Measurements from ENCODE around the gene MFSD2B. TPM values are rescaled to one million over a fixed set of nuclear protein-coding genes. Genes with fewer than 3 reads are reported as not detected.

Gene MFSD2B
- total RNA-seq, 1 donor from 2014 or later, result 0.38 TPM

GRCh38 chr2:23993736-23994269, 16.1 kb upstream of the MFSD2B start:
- Histone ChIP-seq H3K4me1 (no peaks in the 10 kb centered on the region), H3K36me3 (peaks cover 6% of the 10 kb centered on the region), H3K9me3 (no peaks in the 10 kb centered on the region), H3K27me3 (ENCODE audit: low read depth) (no peaks in the 10 kb centered on the region), H3K4me3 (no peak overlapping the region), H3K27ac (no peak overlapping the region)
- DNase-seq, result no peak
- TF ChIP-seq CTCF (IDR thresholded peaks at IDR 0.05), result no peak
- intact Hi-C loops (cut with DNase I), result no loop called here
- no peak for ATAC-seq

- no peak for ATAC-seq
These were observed 15.3 kb upstream of the MFSD2B start for GRCh38 chr2:23994567-23994966.

GRCh38 chr2:24007693-24008092, 2.2 kb upstream of the MFSD2B start:
- H3K36me3 ChIP-seq, result no peaks in the 10 kb centered on the region
- no peak for TF ChIP-seq CTCF (IDR thresholded peaks at IDR 0.05)
- intact Hi-C loops (cut with DNase I), result no loop called here
- no peak overlapping the region for H3K4me3 ChIP-seq
- ATAC-seq (no peak), DNase-seq (no peak)
- H3K4me1 ChIP-seq, result peaks cover 14% of the 10 kb centered on the region
- no peak overlapping the region for H3K27ac ChIP-seq
- peaks cover 31% of the 10 kb centered on the region for H3K27me3 ChIP-seq (ENCODE audit: low read depth)
- no peaks in the 10 kb centered on the region for H3K9me3 ChIP-seq

More at GRCh38 chr2:23994567-23994966, 15.3 kb upstream of the MFSD2B start:
- no peaks in the 10 kb centered on the region for H3K9me3 ChIP-seq
- no peak for DNase-seq
- no peaks in the 10 kb centered on the region for H3K27me3 ChIP-seq (ENCODE audit: low read depth)
- no peaks in the 10 kb centered on the region for H3K4me1 ChIP-seq
- intact Hi-C loops (cut with DNase I), result no loop called here
- TF ChIP-seq CTCF (IDR thresholded peaks at IDR 0.05), result no peak
- H3K27ac ChIP-seq, result no peak overlapping the region
- H3K4me3 ChIP-seq, result no peak overlapping the region
- peaks cover 8% of the 10 kb centered on the region for H3K36me3 ChIP-seq

GRCh38 chr2:24008672-24009366, 1.1 kb upstream of the MFSD2B start:
- Histone ChIP-seq H3K4me3 (no peak overlapping the region), H3K36me3 (no peaks in the 10 kb centered on the region), H3K4me1 (peaks cover 14% of the 10 kb centered on the region), H3K27ac (no peak overlapping the region), H3K27me3 (ENCODE audit: low read depth) (peaks cover 31% of the 10 kb centered on the region), H3K9me3 (no peaks in the 10 kb centered on the region)
- no peak for ATAC-seq
- TF ChIP-seq CTCF (IDR thresholded peaks at IDR 0.05), result no peak
- no peak for DNase-seq
- intact Hi-C loops (cut with DNase I), result no loop called here

GRCh38 chr2:24009367-24009679, 562 bp upstream of the MFSD2B start:
- Histone ChIP-seq H3K27ac (no peak overlapping the region), H3K9me3 (no peaks in the 10 kb centered on the region), H3K27me3 (ENCODE audit: low read depth) (peaks cover 31% of the 10 kb centered on the region), H3K4me1 (peaks cover 14% of the 10 kb centered on the region), H3K36me3 (no peaks in the 10 kb centered on the region), H3K4me3 (no peak overlapping the region)
- DNase-seq (no peak), ATAC-seq (no peak)
- TF ChIP-seq CTCF (IDR thresholded peaks at IDR 0.05), result no peak
- intact Hi-C loops (cut with DNase I), result no loop called here

All from lower lobe of right lung (tissue), 2 donors.